Brain microvascular endothelial cell (primary cell): ENCODE data around the gene MYOM1.
A peak's percentile ranks its signal among the peaks of the same experiment; 100 is the strongest.

Source experiments
- DNase-seq: peaks from one replicate; pipeline ENCODE4 v3.0.0-alpha.2; 2020
- H3K27ac ChIP-seq: fragments of 250-450 bp; sonication (Bioruptor Pico); 2 replicates; pipeline ENCODE4 v1.5.1; 2020; ENCODE audit warnings: mild to moderate bottlenecking, moderate library complexity
- H3K27me3 ChIP-seq: fragments of 250-450 bp; sonication (Bioruptor Pico); replicated peaks from 2 replicates; pipeline ENCODE4 v1.5.1; 2020; ENCODE audit warnings: mild to moderate bottlenecking
- H3K36me3 ChIP-seq: fragments of 250-450 bp; sonication (Bioruptor Pico); replicated peaks from 2 replicates; pipeline ENCODE4 v1.5.1; 2020; ENCODE audit warnings: mild to moderate bottlenecking
- H3K4me3 ChIP-seq: 2 replicates; pipeline ENCODE4 v1.5.1; 2011; ENCODE audit warnings: low read depth, mild to moderate bottlenecking, control low read depth, low read length, moderate library complexity
- CTCF ChIP-seq: IDR thresholded peaks from 2 replicates; pipeline ENCODE4 v1.5.1; 2011; ENCODE audit warnings: low read depth, mild to moderate bottlenecking, moderate library complexity, low read length, control low read depth, inconsistent platforms; ENCODE audit errors: missing control alignments
- in situ Hi-C: cut with HindIII; loops from 2 replicates; pipeline ENCODE4 v1.10.0; 2017; ENCODE audit warnings: low sequenced_read_pairs, low pct_ligation_motif_present

The MYOM1 gene

GRCh38 chr18:3219631-3220335, at the start of gene MYOM1:
TSS of gene MYOM1 (minus strand) at chr18:3219968. CDS start at chr18:3215223, 4,745 bp downstream.
- Histone ChIP-seq H3K27ac (no peak within 1 kb of the TSS), H3K36me3 (no peaks in the 10 kb centered on the region), H3K4me3 (no peak within 1 kb of the TSS), H3K27me3 (no peaks in the 10 kb centered on the region)
- in situ Hi-C loops, result no loop called here
- no peak for DNase-seq
- TF ChIP-seq CTCF, result no peak

- no peak for TF ChIP-seq CTCF
- H3K4me3 ChIP-seq, result no peak overlapping the region
- in situ Hi-C loops, result no loop called here
- DNase-seq, result no peak
- H3K36me3 ChIP-seq, result peaks cover 9% of the 10 kb centered on the region
- H3K27ac ChIP-seq, result peak overlapping the region; percentile 34
- no peaks in the 10 kb centered on the region for H3K27me3 ChIP-seq
These were observed 49.6 kb upstream of the MYOM1 start for GRCh38 chr18:3269241-3269913.

GRCh38 chr18:3268306-3268705, 48.5 kb upstream of the MYOM1 start:
- Histone ChIP-seq H3K27me3 (no peaks in the 10 kb centered on the region), H3K27ac (no peak overlapping the region), H3K36me3 (peaks cover under 1% of the 10 kb centered on the region), H3K4me3 (no peak overlapping the region)
- in situ Hi-C loops, result no loop called here
- no peak for DNase-seq
- no peak for TF ChIP-seq CTCF

GRCh38 chr18:3266062-3266608, 46.4 kb upstream of the MYOM1 start:
- DNase-seq, result no peak
- Histone ChIP-seq H3K27me3 (no peaks in the 10 kb centered on the region), H3K4me3 (no peak overlapping the region), H3K36me3 (no peaks in the 10 kb centered on the region), H3K27ac (no peak overlapping the region)
- no peak for TF ChIP-seq CTCF
- in situ Hi-C loops, result no loop called here

- H3K4me3 ChIP-seq, result no peak overlapping the region
- DNase-seq, result no peak
- no peak for TF ChIP-seq CTCF
- in situ Hi-C loops, result no loop called here
- H3K27ac ChIP-seq, result no peak overlapping the region
- no peaks in the 10 kb centered on the region for H3K36me3 ChIP-seq
- H3K27me3 ChIP-seq, result no peaks in the 10 kb centered on the region
These were observed 45.8 kb upstream of the MYOM1 start for GRCh38 chr18:3265564-3266033.
